NCI-H69 (cell line): ENCODE measurements around the gene CEACAM19.
A peak's percentile ranks its signal among the peaks of the same experiment; 100 is the strongest.
"Not testable (repeated sequence)": the region's sequence is repeated elsewhere in the genome, so short reads cannot be mapped to it uniquely, and the experiment has no call there.

ENCODE experiments used
- DNase-seq: peaks from one replicate; lab custom pipeline; 2025; lab: John Stamatoyannopoulos, UW

Gene CEACAM19

GRCh38 chr19:44645407-44646048, 25.8 kb upstream of the CEACAM19 start:
- peak; percentile 30 for DNase-seq

GRCh38 chr19:44646049-44646416, 25.2 kb upstream of the CEACAM19 start:
- DNase-seq: no peak

GRCh38 chr19:44647144-44647543, 24.1 kb upstream of the CEACAM19 start:
- no peak for DNase-seq

- no peak for DNase-seq
Observed at GRCh38 chr19:44648631-44649251, 22.5 kb upstream of the CEACAM19 start.

- peak; percentile 74 for DNase-seq
Observed at GRCh38 chr19:44649578-44650145, 21.6 kb upstream of the CEACAM19 start.

GRCh38 chr19:44653343-44653742, 17.9 kb upstream of the CEACAM19 start:
- no peak for DNase-seq

- DNase-seq: no peak
Observed at GRCh38 chr19:44653977-44654774, 17.1 kb upstream of the CEACAM19 start.

- peak; percentile 75 for DNase-seq
Observed at GRCh38 chr19:44657211-44657921, 13.9 kb upstream of the CEACAM19 start.

- DNase-seq: peak; percentile 13
Observed at GRCh38 chr19:44658069-44658733, 13.1 kb upstream of the CEACAM19 start.

GRCh38 chr19:44660081-44660480, 11.2 kb upstream of the CEACAM19 start:
- no peak for DNase-seq

GRCh38 chr19:44661205-44661604, 10.1 kb upstream of the CEACAM19 start:
- no peak for DNase-seq

GRCh38 chr19:44661904-44662303, 9.4 kb upstream of the CEACAM19 start:
- DNase-seq: no peak

GRCh38 chr19:44662691-44663385, 8.4 kb upstream of the CEACAM19 start:
- no peak for DNase-seq

- no peak for DNase-seq
Observed at GRCh38 chr19:44663996-44664395, 7.3 kb upstream of the CEACAM19 start.

GRCh38 chr19:44664976-44665375, 6.3 kb upstream of the CEACAM19 start:
- DNase-seq: no peak

- peak; percentile 56 for DNase-seq
Observed at GRCh38 chr19:44666852-44667556, 4.3 kb upstream of the CEACAM19 start.

GRCh38 chr19:44668985-44669764, 2.1 kb upstream of the CEACAM19 start:
- no peak for DNase-seq

- DNase-seq: not testable (repeated sequence)
Observed at GRCh38 chr19:44670027-44670426, 1.3 kb upstream of the CEACAM19 start.

- peak; percentile 13 for DNase-seq
Observed at GRCh38 chr19:44672226-44672625, 944 bp downstream of the CEACAM19 start.
